NCI-H2227 (cell line): ENCODE results near the gene RPS10.
A peak's percentile ranks its signal among the peaks of the same experiment; 100 is the strongest.

ENCODE experiments used
- DNase-seq: peaks from one replicate; lab custom pipeline; 2025; ENCODE audit not compliant: unreplicated experiment; lab: John Stamatoyannopoulos, UW

Gene RPS10

GRCh38 chr6:34425498-34426410, at the start of gene RPS10:
RPS10 (minus strand) TSS chr6:34426069; CDS start chr6:34425221, 848 bp downstream.
- peak; percentile 96 for DNase-seq

- peak; percentile 22 for DNase-seq
These were observed 49.4 kb upstream of the RPS10 start for GRCh38 chr6:34475238-34475682.

- no peak for DNase-seq
These were observed 48.9 kb upstream of the RPS10 start for GRCh38 chr6:34474754-34475153.

DNA sequence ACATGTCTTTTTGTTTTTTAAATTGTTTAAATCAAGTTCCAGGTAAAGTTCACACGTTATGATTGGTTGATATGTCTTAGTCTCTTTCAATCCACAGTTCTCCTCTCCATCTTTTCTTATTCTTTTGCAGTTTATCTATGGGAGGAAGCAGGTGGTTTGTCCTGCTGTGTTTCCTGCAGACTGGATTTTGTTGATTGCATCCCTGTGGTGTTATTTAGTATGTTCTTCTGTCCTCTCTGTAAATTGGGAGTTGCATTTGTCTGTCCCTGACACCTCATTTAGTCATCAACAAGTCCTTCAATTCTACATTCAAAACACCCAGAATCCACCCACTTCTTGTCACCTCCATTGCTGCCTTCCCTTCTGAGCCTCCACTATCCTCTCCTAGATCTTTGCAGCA, 48.1 kb upstream of the RPS10 start:
- no peak for DNase-seq

DNA sequence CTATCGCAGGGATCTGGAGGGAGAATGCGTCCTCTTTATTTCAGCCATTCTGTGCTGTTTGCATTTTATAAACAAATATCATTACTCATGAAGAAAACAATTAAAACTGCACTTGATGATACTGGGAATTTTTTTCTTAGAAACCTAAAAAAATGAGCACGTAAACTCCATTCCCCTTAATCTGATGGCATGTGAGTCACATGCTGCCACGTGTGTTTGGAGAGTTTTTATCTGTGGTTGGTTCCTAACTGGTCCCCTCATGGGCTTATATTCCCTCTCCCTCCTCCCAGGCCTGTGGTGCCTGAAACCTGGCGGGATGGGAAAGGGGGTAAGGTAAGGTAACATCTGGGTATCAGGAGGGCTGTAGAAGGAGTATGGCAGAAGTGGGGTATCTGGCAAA, 46.6 kb upstream of the RPS10 start:
- DNase-seq: no peak

- DNase-seq: no peak
These were observed 43.6 kb upstream of the RPS10 start for GRCh38 chr6:34469499-34469898.

- no peak for DNase-seq
These were observed 42.6 kb upstream of the RPS10 start for GRCh38 chr6:34468378-34468892.

DNA sequence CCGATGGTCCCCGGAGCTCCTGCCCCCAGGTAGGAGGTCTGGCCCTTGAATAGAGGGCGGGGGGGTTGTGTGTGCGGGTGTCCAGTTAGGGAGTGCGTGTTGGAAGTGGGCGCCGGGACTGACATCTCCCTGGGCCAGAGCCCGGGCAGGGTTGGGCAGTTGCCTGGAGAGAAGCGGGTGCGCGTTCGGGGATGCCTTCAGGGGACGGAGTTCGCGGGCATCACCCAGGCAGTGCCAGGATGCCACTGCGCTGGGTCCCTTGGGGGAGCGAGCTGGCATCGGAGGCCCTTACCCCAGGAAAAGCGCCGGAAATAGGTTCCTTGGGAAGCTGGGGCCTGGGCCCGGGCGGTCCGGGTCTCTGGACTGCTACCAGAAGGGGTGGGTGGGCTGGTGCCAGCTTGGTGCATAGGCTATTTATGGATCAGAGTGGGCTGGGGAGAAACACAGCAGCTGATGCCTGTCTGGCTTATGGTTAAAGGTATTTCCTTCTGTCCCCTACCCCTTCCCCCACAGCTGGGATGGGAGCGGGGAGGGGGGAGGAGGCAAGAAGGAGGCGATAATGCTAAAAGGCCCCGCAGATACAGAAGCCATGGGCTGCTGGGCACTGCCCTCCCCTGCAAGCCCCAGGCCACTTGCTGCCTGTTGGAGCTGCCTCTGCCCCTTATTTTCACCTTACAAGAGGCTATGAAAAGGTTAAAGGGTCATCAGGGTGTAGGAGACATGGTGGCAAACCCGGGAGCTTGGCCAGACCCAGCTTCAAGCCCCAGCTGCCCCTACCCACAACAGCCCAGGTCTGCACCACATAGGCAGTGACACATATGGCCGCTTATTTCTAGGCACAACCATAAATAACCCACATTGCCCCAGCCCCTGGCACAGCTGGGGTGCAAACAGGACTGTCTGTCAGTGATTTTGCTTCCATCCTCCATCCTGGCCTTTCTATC, 40.6 kb upstream of the RPS10 start:
- DNase-seq: no peak

DNA sequence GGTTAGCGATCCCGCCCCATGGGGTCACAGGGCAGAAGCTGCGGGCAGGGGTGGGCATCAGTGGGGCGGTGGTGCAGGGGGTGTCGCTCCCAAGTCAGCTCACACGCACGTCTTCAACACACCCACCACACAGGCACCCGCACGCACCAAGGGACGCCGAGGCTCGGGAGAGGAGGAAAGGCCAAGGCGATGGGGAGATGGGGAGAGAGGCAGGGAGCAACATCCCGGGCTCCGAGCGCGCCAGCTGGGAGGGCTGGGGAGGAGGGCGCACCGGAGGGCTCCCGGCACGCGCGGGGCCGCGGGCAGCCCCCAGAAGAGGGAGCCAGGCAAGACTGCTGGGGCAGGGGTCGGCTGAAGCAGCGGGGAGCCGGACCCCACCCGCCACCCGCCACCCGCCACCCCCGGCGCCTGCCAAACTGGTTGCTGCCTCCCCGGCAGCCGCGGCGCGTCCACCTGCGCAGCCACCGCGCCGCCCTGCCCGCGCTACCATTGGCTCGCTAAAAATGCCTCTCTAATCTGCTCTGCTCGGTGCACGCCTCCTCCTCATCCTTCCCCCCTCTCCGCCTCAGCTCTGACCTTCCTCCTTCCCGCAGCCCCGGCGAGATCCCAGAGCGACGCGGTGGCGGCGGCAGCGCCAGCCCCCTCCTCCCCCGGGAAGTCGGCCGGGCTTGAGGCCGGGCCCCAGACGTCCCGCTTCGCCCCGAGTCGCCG, 39.8 kb upstream of the RPS10 start, which contains the start of gene PACSIN1:
PACSIN1 (plus strand) TSS at position 546 of the 711 bp plus-strand sequence. CDS start 60,230 bp downstream, outside the sequence.
- DNase-seq: peak; percentile 67

- no peak for DNase-seq
These were observed 38.0 kb upstream of the RPS10 start for GRCh38 chr6:34463849-34464248.

DNA sequence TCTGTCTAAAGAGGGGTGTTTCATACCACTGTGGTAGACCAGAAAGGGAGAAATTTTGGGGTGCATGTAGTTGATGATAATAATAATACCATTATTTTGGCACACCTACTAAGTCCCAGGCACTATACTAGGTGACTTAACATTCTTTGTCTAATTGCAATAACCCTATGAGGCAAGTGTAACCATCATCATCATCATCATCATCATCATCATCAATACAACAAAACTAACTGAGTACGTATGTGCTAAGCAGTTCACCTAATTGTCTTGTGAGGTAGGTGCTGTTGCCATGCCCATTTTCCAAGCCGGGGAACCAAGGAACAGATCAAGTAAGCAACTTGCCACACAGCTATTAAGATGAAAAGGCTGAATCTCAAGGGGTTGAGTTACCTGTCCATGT, 37.4 kb upstream of the RPS10 start:
- no peak for DNase-seq

GRCh38 chr6:34462551-34462971, 36.7 kb upstream of the RPS10 start:
- peak; percentile 68 for DNase-seq

DNA sequence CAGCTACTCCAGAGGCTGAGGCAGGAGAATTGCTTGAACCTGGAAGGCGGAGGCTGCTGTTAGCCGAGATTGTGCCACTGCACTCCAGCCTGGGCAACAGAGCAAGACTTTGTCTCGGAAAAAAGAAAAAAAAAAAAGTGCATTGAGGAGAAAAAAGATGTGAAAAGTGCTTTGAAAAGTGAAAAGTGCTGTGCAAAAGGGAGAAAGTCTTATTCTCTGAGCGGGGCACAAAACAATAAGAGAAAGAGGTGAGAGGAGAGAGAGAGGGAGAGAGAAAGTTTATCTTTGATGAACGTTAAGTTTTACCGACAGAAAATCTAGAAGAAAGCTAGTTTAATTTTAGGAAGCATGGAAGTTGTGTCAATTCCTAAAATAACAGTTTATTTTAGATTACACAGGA, 36.1 kb upstream of the RPS10 start:
- DNase-seq: no peak

DNA sequence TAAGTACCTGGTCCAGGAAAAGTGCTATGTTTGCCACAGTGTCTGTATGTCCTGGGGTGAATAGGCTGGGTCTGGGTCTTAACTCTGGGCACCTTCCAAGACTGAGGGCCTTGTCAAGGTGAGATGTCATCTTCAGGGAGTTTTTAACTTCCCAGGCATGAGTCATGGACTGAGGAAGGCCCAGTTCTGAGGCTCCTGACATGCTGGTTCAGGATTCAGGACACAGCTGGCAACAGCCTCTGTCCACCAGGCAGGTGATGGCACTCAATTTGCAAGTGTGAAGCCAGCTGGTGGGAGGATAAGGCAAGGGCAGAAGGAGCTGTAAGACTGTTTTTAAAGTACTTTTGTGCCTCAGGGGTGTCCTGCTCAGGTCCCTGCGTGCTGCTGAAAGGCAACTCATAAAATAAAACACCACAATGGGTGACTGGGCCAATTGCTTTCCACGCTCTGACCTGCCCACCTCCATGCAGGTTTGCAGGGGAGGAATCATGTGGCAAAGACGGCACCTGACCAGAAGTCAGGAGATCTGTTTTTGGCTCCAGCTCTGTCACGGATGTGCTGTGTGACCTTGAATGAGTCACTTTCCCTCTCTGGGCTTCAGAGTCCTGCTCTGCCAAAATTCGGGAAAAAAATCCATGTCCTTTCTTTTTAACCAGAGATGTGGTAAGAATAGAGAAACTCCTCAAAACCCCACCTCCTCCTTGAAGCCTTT, 35.1 kb upstream of the RPS10 start:
- DNase-seq: no peak

DNA sequence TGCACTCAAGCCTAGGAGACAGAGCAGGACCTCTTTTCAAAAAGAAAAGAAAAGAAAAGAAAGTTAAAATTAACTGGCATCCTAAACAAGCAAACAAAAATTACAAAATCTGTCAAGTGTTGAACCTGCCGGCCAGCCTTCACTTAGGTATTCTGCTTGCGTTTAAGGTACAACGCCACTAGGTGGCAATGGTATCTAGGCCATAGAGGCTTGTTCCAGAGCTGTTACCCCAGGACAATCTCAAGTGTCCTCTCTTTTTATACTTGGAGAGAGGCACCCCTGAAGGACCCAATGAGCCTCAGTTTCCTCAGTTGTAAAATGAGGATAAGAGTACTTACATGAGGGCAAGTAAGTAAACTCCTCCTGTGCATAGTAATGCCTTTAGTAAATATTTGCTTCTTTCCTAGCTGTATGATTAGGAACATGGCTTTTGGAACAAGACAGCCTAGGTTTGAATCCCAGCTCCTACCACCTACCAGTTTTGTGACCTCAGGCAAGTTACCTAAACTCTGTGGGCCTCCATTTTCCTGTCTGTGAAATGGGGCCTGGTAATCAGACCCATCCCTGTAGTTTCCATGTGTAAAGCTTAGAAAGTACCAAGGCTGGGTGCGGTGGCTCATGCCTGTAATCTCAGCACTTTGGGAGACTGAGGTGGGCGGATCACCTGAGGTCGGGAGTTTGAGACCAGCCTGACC, 34.2 kb upstream of the RPS10 start:
- DNase-seq: no peak

GRCh38 chr6:34457742-34458735, 32.2 kb upstream of the RPS10 start:
- DNase-seq: no peak

DNA sequence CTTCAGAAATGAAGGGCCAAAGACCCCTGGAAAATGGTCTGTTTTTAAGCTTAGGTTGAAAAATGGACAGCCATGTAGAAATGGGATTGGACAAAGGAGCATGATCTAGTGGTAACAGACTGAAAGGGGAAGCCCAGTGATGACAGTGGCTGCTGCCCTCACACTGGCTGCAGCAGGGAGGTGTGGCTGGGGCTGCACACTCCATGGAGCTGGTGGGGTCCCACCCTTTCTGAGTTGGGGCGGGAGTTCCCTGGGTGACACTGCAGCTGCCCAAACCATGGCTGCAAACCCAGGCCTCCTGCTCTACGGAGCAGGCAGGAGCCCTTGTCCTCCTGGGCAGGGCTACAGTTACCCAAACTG, 31.5 kb upstream of the RPS10 start:
- no peak for DNase-seq

GRCh38 chr6:34455831-34456230, 30.0 kb upstream of the RPS10 start:
- no peak for DNase-seq
